HG03066 (cell line): ENCODE data around the gene MAPK11.

ENCODE experiments used
- ATAC-seq: cut with Tn5 transposase; IDR thresholded peaks from one replicate; pipeline ENCODE4 v1.9.1; 2021; ENCODE audit warnings: low read depth; ENCODE audit not compliant: unreplicated experiment

MAPK11 gene

DNA sequence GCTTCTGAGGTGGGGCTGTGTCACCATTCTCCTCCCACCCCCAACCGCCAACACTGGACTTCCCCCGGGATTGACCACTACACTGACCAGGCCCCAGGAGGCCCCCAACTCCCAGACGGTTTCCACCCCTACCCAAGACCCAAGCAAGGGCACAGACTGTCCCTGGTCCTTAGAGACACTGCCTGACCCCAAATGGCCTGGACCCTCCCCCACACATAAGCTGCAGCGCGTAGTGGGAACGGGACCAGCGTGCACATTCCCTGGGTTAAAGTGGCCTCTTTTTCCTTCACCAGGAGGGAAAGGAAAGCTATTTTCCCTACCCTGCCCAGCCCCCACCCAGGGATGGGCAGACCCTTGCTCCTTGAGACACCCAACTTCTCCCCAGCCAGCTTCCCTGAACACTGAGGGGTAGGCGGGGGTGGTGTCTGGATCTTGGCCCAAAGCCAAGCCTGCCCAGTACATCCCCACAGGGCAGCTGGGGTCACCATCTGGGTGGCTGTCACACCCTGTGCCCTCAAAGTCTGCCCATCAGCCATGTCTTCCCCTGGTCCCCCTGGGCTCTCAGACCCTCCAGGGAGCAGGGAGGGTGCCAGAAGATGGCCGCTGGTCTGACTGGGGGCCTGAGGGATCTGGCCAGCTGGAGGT is 7.1 kb downstream of the MAPK11 start:
- ATAC-seq = no peak

GRCh38 chr22:50262460-50262911 is 7.7 kb downstream of the MAPK11 start:
- no peak for ATAC-seq

DNA sequence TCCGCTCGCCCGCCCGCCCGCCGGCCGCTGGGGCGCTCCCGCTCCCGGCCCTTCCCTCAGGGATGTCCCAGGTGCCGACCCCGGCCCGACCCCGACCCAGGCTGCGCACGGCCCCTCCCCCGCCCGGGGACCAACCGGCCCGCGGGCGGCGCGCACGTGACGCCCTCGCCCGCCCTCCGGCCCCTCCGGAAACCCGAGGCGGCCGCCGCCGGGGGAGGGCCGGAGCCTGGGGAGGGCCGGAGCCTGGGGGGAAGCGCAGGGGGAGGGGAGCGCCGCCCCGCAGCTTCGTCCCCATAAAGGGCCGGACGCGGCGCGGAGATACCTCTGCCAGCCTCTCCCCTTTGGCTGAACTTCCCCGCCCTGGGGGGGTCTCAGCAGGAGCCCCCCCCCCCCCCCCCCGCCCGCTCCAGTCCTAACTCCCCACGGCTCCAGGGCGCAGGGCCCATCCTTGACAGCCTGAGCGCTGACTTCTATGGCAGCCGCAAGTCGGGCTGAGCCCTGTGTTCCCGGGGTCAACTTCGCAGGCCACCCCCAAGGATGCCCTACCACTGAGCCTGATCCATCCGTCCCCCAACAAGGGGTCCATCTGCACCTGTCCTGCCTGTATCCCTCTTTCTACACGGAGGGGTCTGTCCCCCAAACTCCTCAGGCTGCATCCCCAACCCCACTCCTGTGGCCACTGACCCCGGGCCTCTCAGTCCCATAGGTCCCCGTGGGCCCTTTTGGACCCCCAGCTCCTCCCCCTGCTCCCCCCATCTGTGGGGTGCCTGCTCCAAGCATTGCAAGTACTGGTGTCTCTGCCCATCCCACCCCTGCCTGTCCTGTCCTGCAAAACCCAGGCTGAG is 8.3 kb downstream of the MAPK11 start, which contains the start of gene MAPK12:
MAPK12 (minus strand) TSS at position 69 of the 845 bp plus-strand sequence. CDS start 174 bp downstream, outside the sequence.
- no peak for ATAC-seq

GRCh38 chr22:50260801-50261614 is 9.2 kb downstream of the MAPK11 start:
- no peak for ATAC-seq

- ATAC-seq = no peak
Observed at GRCh38 chr22:50260434-50260800, 9.8 kb downstream of the MAPK11 start.

DNA sequence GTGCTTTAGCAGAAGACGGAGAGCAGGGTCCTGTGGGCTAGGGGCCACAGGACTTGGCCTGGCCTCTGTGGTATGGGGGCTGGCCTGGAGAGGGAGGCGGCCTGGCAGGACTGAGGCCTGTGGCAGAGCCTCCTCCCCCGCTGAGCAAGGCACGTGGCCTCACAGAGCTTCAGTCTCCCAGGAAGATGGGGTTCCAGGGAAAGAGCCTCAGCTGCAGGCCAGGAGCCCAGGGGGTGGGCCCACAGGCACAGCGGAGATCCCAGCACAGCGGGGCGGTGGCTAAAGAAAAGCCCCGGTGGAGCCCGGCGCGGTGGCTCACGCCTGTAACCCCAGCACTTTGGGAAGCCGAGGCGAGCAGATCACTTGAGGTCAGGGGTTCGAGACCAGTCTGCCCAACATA is 10.9 kb downstream of the MAPK11 start:
- no peak for ATAC-seq

- no peak for ATAC-seq
Observed at GRCh38 chr22:50258361-50259292, 11.6 kb downstream of the MAPK11 start.

DNA sequence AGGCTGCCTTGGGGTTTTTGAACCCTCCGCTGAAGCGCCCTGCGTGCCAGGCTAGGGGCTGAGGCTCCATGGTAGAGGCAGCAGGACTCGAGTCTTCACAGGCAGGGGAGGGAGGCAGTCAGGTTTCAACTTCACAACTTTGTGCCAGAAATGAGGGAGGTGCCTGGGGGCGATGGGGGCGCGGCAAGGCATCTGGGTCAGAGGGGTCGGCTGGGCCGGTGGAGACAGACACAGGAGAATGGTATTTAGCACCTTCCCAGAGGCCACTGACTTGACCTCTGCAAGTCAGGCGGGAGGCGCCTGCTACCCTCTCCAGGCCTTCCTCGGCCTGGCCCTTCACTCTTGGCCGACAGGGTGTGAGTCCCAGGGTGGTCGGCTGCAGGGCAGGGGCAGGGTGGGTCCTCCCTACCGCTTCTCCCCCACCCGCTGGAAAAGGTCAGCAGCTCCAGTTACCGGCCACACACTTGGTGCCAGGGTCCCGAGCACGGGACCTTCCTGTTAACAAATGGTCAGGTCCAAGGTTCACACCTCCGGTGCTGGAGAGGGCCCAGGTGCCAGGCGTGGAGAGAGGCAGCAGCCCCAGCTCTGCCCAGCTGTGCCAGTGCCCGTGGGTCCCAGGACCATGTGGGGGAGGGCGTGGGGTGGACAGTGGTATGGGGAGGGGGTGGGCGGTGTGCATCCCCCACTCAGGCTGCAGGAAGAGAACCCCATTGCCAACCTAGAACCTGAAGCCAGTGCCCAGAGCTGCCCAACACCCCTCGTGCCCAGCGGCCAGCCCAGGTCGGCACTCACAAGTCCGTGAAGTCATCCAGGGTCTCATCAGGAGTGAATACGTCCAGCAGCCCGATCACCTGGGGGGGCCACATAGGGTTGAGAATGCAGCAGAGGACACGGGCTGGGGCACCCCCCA is 12.5 kb downstream of the MAPK11 start:
- ATAC-seq = no peak

DNA sequence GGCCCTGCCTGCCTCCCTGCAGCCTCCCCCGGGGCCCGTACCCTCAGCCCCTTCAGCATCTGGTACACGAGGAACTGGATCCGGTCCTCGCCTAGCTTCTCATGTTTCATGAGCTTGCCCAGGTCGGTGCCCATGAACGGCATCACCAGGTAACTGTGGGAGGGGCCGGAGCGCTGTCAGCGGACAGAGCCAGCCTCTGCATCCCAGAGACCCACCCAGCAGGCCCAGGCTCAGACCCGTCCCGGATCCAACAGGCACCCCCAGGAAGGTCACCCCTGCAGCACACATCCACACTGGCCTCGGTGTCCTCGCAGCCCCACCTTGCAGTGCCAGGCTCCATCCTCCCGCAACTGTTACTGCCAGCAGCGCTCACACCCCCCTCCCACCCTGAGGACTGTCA is 13.1 kb downstream of the MAPK11 start:
- no peak for ATAC-seq

DNA sequence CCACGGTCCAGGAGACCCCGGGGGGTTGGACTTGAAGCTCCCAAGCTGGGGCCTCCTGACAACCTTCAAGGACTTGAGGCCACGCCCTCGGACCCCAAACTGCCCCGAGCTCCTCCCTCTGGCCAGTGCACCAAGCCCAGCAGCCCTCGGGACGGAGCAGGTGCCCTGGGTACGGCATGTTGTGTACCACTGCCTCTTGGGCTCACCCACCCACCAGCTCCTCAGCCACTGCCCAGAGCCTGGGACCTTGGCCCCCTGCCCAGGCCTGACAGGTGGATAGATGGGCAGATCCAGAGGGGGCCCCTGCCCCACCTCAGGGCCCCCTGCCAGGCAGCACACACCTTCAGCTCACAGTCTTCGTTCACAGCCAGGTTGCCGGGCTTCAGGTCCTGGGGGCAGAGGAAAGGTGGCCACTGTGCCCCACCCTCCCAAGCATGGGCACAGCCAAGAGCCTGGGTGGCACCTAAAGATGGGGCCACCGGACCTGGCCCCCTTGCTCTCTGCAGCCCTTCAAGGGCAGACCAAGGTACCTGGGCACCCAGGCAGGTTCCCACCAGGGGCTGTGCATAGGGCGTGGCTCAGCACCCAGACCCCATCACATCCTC is 13.8 kb downstream of the MAPK11 start:
- ATAC-seq = no peak

GRCh38 chr22:50255607-50256006 is 14.6 kb downstream of the MAPK11 start:
- no peak for ATAC-seq

DNA sequence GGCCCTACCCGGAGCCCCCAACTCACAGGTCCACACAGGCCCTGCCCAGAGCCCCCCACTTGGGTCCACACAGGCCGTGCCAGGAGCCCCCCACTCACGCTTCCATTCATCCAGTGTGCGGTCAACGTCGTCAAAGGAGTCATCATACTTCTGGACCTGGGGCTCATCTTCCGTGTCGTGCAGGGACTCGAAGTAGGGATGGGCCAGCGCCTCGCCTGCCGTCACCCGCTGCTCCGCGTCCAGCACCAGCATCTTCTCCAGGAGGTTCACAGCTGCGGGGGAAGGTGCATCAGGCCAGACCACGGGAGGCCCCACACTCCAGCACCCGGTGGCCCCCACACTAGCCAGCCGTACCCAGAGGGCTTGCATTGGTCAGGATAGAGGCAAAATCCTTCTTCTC is 15.1 kb downstream of the MAPK11 start:
- no peak for ATAC-seq

GRCh38 chr22:50253941-50254340 is 16.2 kb downstream of the MAPK11 start:
- no peak for ATAC-seq

DNA sequence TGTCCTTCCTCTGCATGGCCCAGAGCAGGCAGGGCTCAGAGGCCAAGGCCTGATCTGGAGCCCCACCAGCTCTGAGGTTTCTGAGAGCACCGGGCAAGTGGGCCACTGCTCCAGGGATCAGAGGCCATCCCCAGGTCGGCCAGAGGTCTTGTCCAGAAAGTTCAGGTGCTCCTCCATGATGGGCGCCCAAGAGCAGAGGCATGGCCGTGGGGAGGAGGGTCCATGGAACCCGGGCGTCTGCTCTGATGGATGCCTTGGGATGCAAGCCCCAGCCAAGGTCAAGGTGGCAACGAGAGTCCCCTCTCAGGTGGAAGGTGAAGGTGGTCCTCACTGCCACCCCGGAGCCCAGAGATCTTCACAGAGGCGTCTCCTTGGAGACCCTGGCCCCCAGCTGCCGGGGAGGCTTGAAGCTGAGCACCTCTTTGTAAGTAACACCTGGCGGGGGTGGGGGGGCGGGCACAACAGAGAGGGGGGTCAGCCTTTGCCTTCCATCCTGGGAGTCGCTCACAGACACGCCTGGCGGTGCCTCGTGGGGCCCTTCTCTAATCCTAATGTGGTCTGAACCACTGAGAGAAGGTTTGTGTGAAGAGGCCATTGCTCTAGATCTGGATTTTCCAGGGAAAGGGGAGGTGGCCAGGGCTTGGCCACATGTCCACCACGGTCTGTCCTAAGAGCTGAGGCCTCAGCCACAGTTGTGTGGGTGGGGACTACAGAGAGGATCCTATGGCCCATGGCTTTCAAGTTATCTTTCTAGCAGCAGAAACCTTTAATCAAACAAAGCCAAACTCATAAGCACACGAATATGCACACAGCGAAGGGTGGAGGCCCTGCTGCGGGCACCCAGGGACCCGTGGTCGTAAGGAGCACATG is 16.9 kb downstream of the MAPK11 start:
- ATAC-seq = no peak

DNA sequence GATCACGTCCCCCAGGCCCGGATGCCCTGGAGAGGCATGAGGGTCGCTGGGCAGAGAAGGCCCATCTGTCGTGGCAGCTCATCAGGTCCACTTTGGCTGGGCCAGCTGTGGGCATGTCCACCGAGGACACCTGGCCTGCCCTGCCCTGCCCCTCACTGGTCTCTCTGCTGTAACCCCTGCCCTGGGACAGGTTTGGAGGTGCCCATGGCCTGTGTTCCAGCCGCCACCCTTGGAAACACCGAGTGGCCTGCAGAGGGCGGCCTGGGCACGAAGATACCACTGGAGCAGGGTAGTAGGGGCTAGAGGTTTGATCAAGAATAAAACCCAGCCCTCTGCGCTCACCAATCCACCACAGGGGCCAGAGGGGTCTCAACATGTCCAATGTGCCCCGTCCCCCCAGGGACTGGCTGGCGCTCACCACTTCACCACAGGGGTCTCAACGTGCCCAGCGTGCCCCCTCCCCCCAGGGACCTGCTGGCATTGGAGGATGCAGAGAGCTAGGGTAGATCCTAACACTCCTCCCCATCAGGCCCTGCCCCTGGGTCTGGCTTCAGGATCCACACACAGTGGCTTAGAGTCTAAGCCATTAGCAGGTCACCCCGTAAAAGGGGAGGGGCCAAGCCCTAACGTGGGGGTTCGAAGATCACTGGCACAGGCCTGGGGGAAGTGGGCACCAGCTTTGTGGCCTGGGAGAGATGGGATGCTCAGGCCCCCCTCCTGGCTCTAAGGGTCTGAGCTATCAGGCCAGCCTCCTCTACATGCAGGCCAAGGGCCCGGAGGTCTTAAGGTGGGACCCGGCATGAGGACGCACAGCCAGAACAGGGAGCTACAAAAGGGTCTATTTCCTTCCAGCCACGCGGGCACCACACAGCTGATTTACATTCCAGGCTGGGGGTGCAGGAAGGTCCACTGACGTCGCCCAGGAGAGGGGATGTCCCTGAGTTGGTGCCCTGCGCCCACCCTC is 17.8 kb downstream of the MAPK11 start:
- no peak for ATAC-seq

DNA sequence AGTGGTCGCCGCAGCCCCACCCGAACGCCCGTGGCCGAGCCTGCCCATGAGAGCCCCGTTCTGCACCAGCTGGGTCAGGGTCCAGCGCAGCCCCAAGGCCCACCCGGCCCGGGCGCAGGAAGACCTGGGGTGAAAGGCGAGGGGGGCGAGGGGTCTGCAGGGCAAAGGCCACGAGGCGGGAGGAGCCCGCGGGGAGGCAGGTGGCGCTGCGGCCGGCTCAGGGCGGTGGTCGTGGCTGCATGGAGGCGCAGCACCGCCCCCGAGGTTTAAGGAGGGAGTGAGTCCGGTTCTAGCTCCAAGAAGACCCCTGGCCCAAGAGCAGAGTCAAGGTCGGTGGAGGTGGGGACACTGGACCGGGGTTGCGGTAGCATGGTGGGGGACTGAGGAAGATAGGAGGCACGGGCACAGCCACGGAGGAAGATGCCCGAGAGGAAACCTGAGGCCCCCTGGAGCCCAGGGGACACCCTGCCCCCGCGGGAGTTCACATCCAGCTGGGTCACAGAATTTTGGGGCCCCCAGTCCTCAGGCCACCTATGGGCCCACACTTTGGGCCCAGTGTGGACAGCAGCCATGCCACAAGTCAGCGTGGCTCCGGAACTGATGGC is 18.6 kb downstream of the MAPK11 start:
- no peak for ATAC-seq
